ENCODE data around the gene GPR37. TPM values are rescaled to one million over a fixed set of nuclear protein-coding genes. Genes with fewer than 3 reads are reported as not detected.

GPR37 gene
- total RNA-seq, 4 donors from 2014 or later = 0.53 to 1.1 TPM; not detected in 2

DNA sequence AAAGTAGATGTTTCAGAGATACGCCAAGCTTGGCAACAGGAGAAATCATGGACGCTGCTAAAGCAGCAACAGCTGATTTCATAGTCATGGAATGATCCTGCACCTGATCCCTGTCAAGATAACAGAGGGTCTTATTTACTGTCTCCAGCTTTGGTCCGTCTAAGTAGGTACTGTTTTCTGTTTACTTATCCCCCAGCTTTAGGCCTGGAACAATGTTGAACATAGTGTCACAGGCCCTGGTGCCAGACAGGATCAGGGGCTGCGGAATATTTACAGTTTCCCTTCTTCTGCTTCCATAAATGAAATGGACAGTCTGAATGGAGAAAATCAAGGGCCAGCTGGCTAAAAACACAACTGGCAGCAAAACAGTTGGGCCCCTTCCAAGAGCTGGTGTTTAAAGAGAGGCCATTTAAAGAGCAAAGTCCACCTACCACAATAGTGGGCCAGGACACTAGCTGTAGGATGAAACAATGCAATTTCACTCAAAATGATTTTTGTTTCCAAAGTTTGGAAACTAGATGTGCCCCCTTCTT is 2.9 kb downstream of the GPR37 start:
- no peak for DNase-seq
- Histone ChIP-seq H3K9me3 (no peaks in the 10 kb centered on the region), H3K27me3 (peaks cover 0 to 5% of the 10 kb centered on the region in 2 donors), H3K4me1 (peaks cover 0 to 18% (median 3%) of the 10 kb centered on the region in 4 donors), H3K27ac (no peak overlapping the region), H3K4me3 (no peak overlapping the region), H3K36me3 (no peaks in the 10 kb centered on the region)
- TF ChIP-seq, protein P1, sequence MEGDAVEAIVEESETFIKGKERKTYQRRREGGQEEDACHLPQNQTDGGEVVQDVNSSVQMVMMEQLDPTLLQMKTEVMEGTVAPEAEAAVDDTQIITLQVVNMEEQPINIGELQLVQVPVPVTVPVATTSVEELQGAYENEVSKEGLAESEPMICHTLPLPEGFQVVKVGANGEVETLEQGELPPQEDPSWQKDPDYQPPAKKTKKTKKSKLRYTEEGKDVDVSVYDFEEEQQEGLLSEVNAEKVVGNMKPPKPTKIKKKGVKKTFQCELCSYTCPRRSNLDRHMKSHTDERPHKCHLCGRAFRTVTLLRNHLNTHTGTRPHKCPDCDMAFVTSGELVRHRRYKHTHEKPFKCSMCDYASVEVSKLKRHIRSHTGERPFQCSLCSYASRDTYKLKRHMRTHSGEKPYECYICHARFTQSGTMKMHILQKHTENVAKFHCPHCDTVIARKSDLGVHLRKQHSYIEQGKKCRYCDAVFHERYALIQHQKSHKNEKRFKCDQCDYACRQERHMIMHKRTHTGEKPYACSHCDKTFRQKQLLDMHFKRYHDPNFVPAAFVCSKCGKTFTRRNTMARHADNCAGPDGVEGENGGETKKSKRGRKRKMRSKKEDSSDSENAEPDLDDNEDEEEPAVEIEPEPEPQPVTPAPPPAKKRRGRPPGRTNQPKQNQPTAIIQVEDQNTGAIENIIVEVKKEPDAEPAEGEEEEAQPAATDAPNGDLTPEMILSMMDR (IDR thresholded peaks at IDR 0.05) = no peak
- no peak for TF ChIP-seq POLR2A (IDR thresholded peaks at IDR 0.05)

DNA sequence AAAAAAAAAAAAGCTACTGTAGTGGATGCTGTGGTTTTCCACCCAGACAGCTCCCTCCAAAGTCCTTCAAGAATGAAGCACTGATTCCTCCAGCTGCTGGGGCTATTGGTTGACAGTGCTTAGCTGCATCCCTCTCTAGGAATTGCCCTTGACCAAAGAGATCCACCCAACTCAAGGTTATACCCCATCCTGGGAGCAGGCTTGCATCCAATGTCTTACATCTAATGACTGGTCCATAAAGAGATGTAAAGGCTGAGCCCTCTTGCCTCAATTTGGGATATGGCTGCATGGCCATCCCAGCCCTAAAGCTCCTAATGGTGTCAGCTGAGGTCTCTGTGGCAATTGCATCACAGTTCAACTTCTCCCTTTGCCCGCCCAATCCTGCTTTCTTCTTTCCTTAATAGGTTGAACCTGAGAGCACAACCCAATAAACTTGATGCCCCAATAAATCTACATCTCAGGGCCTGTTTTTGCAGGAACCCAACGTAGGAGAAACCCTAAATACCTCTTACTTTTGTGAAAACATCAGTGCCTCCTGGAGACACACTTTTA is 4.4 kb downstream of the GPR37 start:
- Histone ChIP-seq H3K27ac (no peak overlapping the region), H3K9me3 (no peaks in the 10 kb centered on the region), H3K36me3 (no peaks in the 10 kb centered on the region), H3K4me1 (peaks cover 0 to 18% (median 3%) of the 10 kb centered on the region in 4 donors), H3K4me3 (no peak overlapping the region), H3K27me3 (peaks cover 0 to 5% of the 10 kb centered on the region in 2 donors)
- TF ChIP-seq, protein P1 (IDR thresholded peaks at IDR 0.05) = no peak
- no peak for TF ChIP-seq POLR2A (IDR thresholded peaks at IDR 0.05)
- DNase-seq = no peak

DNA sequence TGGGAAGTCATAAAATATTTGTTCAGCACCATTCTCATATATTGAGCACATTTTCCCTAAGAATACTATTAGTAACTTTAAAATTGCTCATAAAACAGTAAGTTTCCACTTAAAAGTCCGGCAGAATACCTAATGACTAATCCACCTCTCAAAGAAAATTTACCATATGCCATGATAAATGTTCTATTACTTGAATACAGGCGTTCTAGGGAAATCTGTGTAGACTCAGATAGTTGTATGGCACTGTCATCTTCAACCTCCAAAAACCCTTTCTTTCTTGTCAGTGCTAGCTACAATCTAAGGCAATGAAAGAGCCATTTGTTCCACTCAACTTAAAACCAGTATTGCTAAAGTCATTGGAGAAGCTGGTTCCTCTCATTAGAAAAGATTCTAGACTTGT is 7.3 kb downstream of the GPR37 start:
- no peak overlapping the region for H3K27ac ChIP-seq
- H3K4me3 ChIP-seq = no peak overlapping the region
- DNase-seq = no peak
- H3K36me3 ChIP-seq = no peaks in the 10 kb centered on the region
- H3K9me3 ChIP-seq = no peaks in the 10 kb centered on the region
- no peaks in the 10 kb centered on the region for H3K4me1 ChIP-seq
- H3K27me3 ChIP-seq = no peaks in the 10 kb centered on the region
- TF ChIP-seq, protein P1 (IDR thresholded peaks at IDR 0.05) = no peak
- TF ChIP-seq POLR2A (IDR thresholded peaks at IDR 0.05) = no peak

DNA sequence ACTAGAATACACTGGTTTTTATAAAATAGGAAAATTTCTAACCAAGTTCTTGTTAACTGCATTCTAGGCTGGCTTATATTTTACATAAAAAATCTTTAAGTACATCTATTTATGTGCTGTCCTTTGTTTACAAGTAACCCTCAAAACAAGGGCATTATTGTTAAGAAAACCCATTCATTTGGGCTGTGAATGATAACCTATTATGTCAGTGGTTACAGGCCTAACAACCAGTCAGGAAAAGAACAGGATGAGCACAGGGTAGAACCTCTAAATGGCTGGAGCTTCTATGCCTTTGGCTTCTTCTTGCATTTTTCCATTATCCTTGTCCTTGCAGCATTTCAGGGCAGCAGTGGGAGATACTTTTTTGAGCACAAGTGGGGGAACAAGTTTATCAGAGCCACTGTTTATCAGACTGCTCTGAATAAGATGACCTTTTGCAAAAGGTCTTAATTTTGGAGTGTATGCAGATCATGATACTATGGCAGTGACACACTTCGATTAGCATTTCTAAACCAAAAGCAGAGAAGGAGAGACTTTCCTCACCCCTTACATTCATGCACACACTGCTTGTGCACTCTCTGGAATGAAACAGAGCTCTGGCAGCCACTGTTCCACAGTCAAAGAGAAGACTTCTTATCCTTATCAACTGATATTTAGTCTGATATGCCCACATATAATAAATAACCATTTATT is 10.9 kb downstream of the GPR37 start:
- no peak for DNase-seq
- no peak overlapping the region for H3K27ac ChIP-seq
- TF ChIP-seq, protein P1 (IDR thresholded peaks at IDR 0.05) = no peak
- no peak for TF ChIP-seq POLR2A (IDR thresholded peaks at IDR 0.05)
- H3K27me3 ChIP-seq = no peaks in the 10 kb centered on the region
- no peaks in the 10 kb centered on the region for H3K4me1 ChIP-seq
- no peak overlapping the region for H3K4me3 ChIP-seq
- H3K9me3 ChIP-seq = no peaks in the 10 kb centered on the region
- no peaks in the 10 kb centered on the region for H3K36me3 ChIP-seq

DNA sequence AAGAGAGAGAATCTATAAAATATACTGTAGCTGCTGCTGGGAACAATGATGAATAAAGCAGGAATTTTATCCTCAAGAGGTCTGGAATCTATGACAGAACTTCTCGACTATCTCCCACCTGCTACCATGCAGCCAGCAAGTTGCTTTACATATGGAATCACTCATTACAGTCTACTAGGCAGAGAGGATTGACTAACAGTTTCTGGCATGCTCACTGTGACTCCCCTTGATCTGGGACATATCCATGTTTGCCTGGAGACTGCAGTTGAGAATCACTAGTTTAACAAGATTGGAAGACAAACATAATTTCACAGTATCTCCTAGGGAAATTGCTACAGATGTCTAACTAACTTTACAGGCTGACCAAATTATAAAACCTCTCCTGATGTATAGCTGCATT is 13.3 kb downstream of the GPR37 start:
- H3K9me3 ChIP-seq = no peaks in the 10 kb centered on the region
- H3K4me3 ChIP-seq = no peak overlapping the region
- no peaks in the 10 kb centered on the region for H3K4me1 ChIP-seq
- H3K27ac ChIP-seq = no peak overlapping the region
- no peaks in the 10 kb centered on the region for H3K36me3 ChIP-seq
- no peaks in the 10 kb centered on the region for H3K27me3 ChIP-seq
- TF ChIP-seq, protein P1 (IDR thresholded peaks at IDR 0.05) = no peak
- DNase-seq = no peak

All from Peyer's patch (tissue), 4 donors.